Activated T-cell treated with anti-CD3 and anti-CD28 coated beads, Interleukin-2, amount 50 U/mL, for 72 hours (primary cell): ENCODE results near the gene DOCK10. TPM values are rescaled to one million over a fixed set of nuclear protein-coding genes. Genes with fewer than 3 reads are reported as not detected.

Experiments used
- ATAC-seq, 2 donors: fragments of 150-1000 bp; cut with Tn5 transposase; replicated peaks in 1 of 2; 2 replicates each; pipeline ENCODE4 v1.10.0; 2021; ENCODE audit warnings: moderate library complexity in 2 of 2, mild to moderate bottlenecking in 1 of 2
- DNase-seq, 2 donors: peaks; one replicate each; pipeline ENCODE4 v3.0.0; 2021 to 2022; ENCODE audit warnings: mixed read lengths in 1 of 2
- H3K27ac Mint-ChIP-seq: one replicate; pipeline ENCODE4 v1.8.0; 2022; ENCODE audit warnings: mild to moderate bottlenecking, moderate library complexity, mixed read lengths
- H3K27me3 Mint-ChIP-seq: one replicate; pipeline ENCODE4 v1.8.0; 2022; ENCODE audit warnings: low read depth, mixed read lengths
- H3K36me3 Mint-ChIP-seq, 2 donors: one replicate each; pipeline ENCODE4 v1.8.0; 2022; ENCODE audit warnings: mixed read lengths in 2 of 2, mild to moderate bottlenecking in 1 of 2; ENCODE audit not compliant: insufficient read depth in 2 of 2
- H3K4me1 Mint-ChIP-seq: one replicate; pipeline ENCODE4 v1.8.0; 2022; ENCODE audit warnings: low read depth, mixed read lengths
- H3K4me3 Mint-ChIP-seq, 2 donors: one replicate each; pipeline ENCODE4 v1.8.0; 2022; ENCODE audit warnings: mild to moderate bottlenecking in 2 of 2, mixed read lengths in 2 of 2, moderate library complexity in 2 of 2
- H3K9me3 Mint-ChIP-seq, 2 donors: one replicate each; pipeline ENCODE4 v1.8.0; 2022; ENCODE audit warnings: mixed read lengths in 2 of 2
- total RNA-seq, 2 donors: library from RNA; stranded (reverse); gene quantifications; one replicate each; pipeline ENCODE4 v1.2.3, GENCODE V29; 2022

The DOCK10 gene
- total RNA-seq, 2 donors from 2014 or later = 179 to 199 TPM

- peak; percentile 72 to 74 for DNase-seq
- Mint-ChIP-seq H3K27me3 (no peaks in the 10 kb centered on the region), H3K9me3 (no peaks in the 10 kb centered on the region), H3K4me3 (peak overlapping the region; percentile 65 to 67), H3K36me3 (peaks cover 2 to 11% of the 10 kb centered on the region in 2 donors), H3K27ac (peak overlapping the region; percentile 84), H3K4me1 (peaks cover 92% of the 10 kb centered on the region)
- ATAC-seq = peak; percentile 72 to 73
These were observed 40.1 kb downstream of the DOCK10 start for GRCh38 chr2:225002039-225002655.

GRCh38 chr2:224999754-225000153, 42.5 kb downstream of the DOCK10 start:
- peak overlapping the region; percentile 25 for H3K27ac Mint-ChIP-seq
- no peak for ATAC-seq

GRCh38 chr2:224999321-224999720, 42.9 kb downstream of the DOCK10 start:
- peaks cover 88% of the 10 kb centered on the region for H3K4me1 Mint-ChIP-seq
- H3K36me3 Mint-ChIP-seq = peaks cover 2 to 13% of the 10 kb centered on the region in 2 donors

More at GRCh38 chr2:224999754-225000153, 42.5 kb downstream of the DOCK10 start:
- H3K36me3 Mint-ChIP-seq = peaks cover 2 to 10% of the 10 kb centered on the region in 2 donors
- no peaks in the 10 kb centered on the region for H3K9me3 Mint-ChIP-seq
- H3K4me1 Mint-ChIP-seq = peaks cover 88% of the 10 kb centered on the region
- no peak for DNase-seq
- no peaks in the 10 kb centered on the region for H3K27me3 Mint-ChIP-seq
- H3K4me3 Mint-ChIP-seq = no peak overlapping the region

GRCh38 chr2:224997802-224998201, 44.5 kb downstream of the DOCK10 start:
- Mint-ChIP-seq H3K4me3 (no peak overlapping the region), H3K27me3 (no peaks in the 10 kb centered on the region), H3K9me3 (no peaks in the 10 kb centered on the region), H3K27ac (no peak overlapping the region), H3K4me1 (peaks cover 83% of the 10 kb centered on the region), H3K36me3 (peaks cover 0 to 8% of the 10 kb centered on the region in 2 donors)
- ATAC-seq = no peak
- no peak for DNase-seq

More at GRCh38 chr2:224999321-224999720, 42.9 kb downstream of the DOCK10 start:
- Mint-ChIP-seq H3K27ac (peak overlapping the region; percentile 62), H3K27me3 (no peaks in the 10 kb centered on the region), H3K4me3 (no peak overlapping the region), H3K9me3 (no peaks in the 10 kb centered on the region)
- no peak for DNase-seq
- ATAC-seq = no peak

- H3K4me1 Mint-ChIP-seq = peaks cover 81% of the 10 kb centered on the region
- ATAC-seq (no peak), DNase-seq (no peak)
- peaks cover 3 to 11% of the 10 kb centered on the region in 2 donors for H3K36me3 Mint-ChIP-seq
- no peaks in the 10 kb centered on the region for H3K9me3 Mint-ChIP-seq
- no peak overlapping the region for H3K27ac Mint-ChIP-seq
- H3K27me3 Mint-ChIP-seq = no peaks in the 10 kb centered on the region
- H3K4me3 Mint-ChIP-seq = no peak overlapping the region
These were observed 46.8 kb downstream of the DOCK10 start for GRCh38 chr2:224995419-224995818.

GRCh38 chr2:224994242-224994823, 47.9 kb downstream of the DOCK10 start:
- H3K4me3 Mint-ChIP-seq = no peak overlapping the region
- peaks cover 81% of the 10 kb centered on the region for H3K4me1 Mint-ChIP-seq
- H3K27ac Mint-ChIP-seq = no peak overlapping the region
- H3K9me3 Mint-ChIP-seq = no peaks in the 10 kb centered on the region
- DNase-seq = no peak
- H3K27me3 Mint-ChIP-seq = no peaks in the 10 kb centered on the region
- ATAC-seq = no peak
- H3K36me3 Mint-ChIP-seq = peaks cover 3 to 14% of the 10 kb centered on the region in 2 donors

- Mint-ChIP-seq H3K27me3 (no peaks in the 10 kb centered on the region), H3K4me3 (no peak overlapping the region), H3K27ac (peak overlapping the region; percentile 58), H3K9me3 (no peaks in the 10 kb centered on the region), H3K36me3 (peaks cover 4 to 15% of the 10 kb centered on the region in 2 donors), H3K4me1 (peaks cover 85% of the 10 kb centered on the region)
- ATAC-seq = no peak
- DNase-seq = no peak
These were observed 51.6 kb downstream of the DOCK10 start for GRCh38 chr2:224990710-224991109.

GRCh38 chr2:224987733-224988132, 54.5 kb downstream of the DOCK10 start:
- H3K36me3 Mint-ChIP-seq = peaks cover 4 to 15% of the 10 kb centered on the region in 2 donors
- peaks cover 91% of the 10 kb centered on the region for H3K4me1 Mint-ChIP-seq
- peak; percentile 70 for ATAC-seq
- H3K4me3 Mint-ChIP-seq = peak overlapping the region in 1 of 2 donors; percentile 17
- peak overlapping the region; percentile 73 for H3K27ac Mint-ChIP-seq
- H3K9me3 Mint-ChIP-seq = no peaks in the 10 kb centered on the region
- DNase-seq = peak in 1 of 2 donors; percentile 19
- no peaks in the 10 kb centered on the region for H3K27me3 Mint-ChIP-seq

GRCh38 chr2:224986477-224986876, 55.8 kb downstream of the DOCK10 start:
- no peaks in the 10 kb centered on the region for H3K9me3 Mint-ChIP-seq
- DNase-seq (no peak), ATAC-seq (peak in 1 of 2 donors; percentile 35)
- peak overlapping the region in 1 of 2 donors; percentile 28 for H3K4me3 Mint-ChIP-seq
- peaks cover 3 to 15% of the 10 kb centered on the region in 2 donors for H3K36me3 Mint-ChIP-seq
- no peaks in the 10 kb centered on the region for H3K27me3 Mint-ChIP-seq
- H3K4me1 Mint-ChIP-seq = peaks cover 98% of the 10 kb centered on the region
- peak overlapping the region; percentile 73 for H3K27ac Mint-ChIP-seq

GRCh38 chr2:224984637-224985036, 57.6 kb downstream of the DOCK10 start:
- Mint-ChIP-seq H3K36me3 (peaks cover 2 to 12% of the 10 kb centered on the region in 2 donors), H3K27me3 (no peaks in the 10 kb centered on the region), H3K4me3 (peak overlapping the region; percentile 72 to 77), H3K4me1 (peaks cover 79% of the 10 kb centered on the region), H3K27ac (peak overlapping the region; percentile 96), H3K9me3 (no peaks in the 10 kb centered on the region)
- peak; percentile 78 to 83 for ATAC-seq
- peak in 1 of 2 donors; percentile 27 for DNase-seq

GRCh38 chr2:224983712-224984554, 58.3 kb downstream of the DOCK10 start:
- H3K4me3 Mint-ChIP-seq = peak overlapping the region; percentile 72 to 77

GRCh38 chr2:224982910-224983711, 59.2 kb downstream of the DOCK10 start:
- Mint-ChIP-seq H3K27ac (peak overlapping the region; percentile 96), H3K9me3 (no peaks in the 10 kb centered on the region), H3K4me1 (peaks cover 67% of the 10 kb centered on the region), H3K4me3 (peak overlapping the region; percentile 72 to 77), H3K36me3 (peaks cover 2 to 11% of the 10 kb centered on the region in 2 donors), H3K27me3 (no peaks in the 10 kb centered on the region)
- ATAC-seq = peak; percentile 44 to 45
- peak in 1 of 2 donors; percentile 38 for DNase-seq

More at GRCh38 chr2:224983712-224984554, 58.3 kb downstream of the DOCK10 start:
- Mint-ChIP-seq H3K36me3 (peaks cover 2 to 14% of the 10 kb centered on the region in 2 donors), H3K27me3 (no peaks in the 10 kb centered on the region), H3K4me1 (peaks cover 72% of the 10 kb centered on the region), H3K9me3 (no peaks in the 10 kb centered on the region), H3K27ac (peak overlapping the region; percentile 96)
- ATAC-seq (no peak), DNase-seq (no peak)
